Liver (tissue), 9 donors: ENCODE measurements around the gene C1QTNF12. TPM values are rescaled to one million over a fixed set of nuclear protein-coding genes. Genes with fewer than 3 reads are reported as not detected.

Source experiments
- DNase-seq: peaks from one replicate; pipeline ENCODE4 v3.0.0-alpha.2; 2017; ENCODE audit warnings: low spot score
- H3K27ac ChIP-seq, 2 donors: one replicate each; pipeline ENCODE4 v1.7.0; 2013; ENCODE audit warnings: inconsistent platforms in 2 of 2, low read length in 2 of 2, control low read depth in 1 of 2, low read depth in 1 of 2, mild to moderate bottlenecking in 1 of 2
- H3K27me3 ChIP-seq, 4 donors: one replicate each; pipeline versions ENCODE4 v1.6.1 to v1.7.0; 2013; ENCODE audit warnings: low read length in 3 of 4, inconsistent platforms in 1 of 4, mild to moderate bottlenecking in 1 of 4, moderate library complexity in 1 of 4; ENCODE audit not compliant: control insufficient read depth in 4 of 4, insufficient read depth in 4 of 4
- H3K36me3 ChIP-seq, 4 donors: one replicate each; pipeline versions ENCODE4 v1.6.1 to v1.7.0; 2013; ENCODE audit warnings: low read length in 3 of 4, mild to moderate bottlenecking in 3 of 4, low read depth in 1 of 4, moderate library complexity in 1 of 4; ENCODE audit not compliant: control insufficient read depth in 4 of 4, insufficient read depth in 3 of 4
- H3K4me1 ChIP-seq, 4 donors: one replicate each; pipeline versions ENCODE4 v1.6.1 to v1.7.0; 2013; ENCODE audit warnings: low read length in 3 of 4, mild to moderate bottlenecking in 3 of 4, moderate library complexity in 1 of 4; ENCODE audit not compliant: control insufficient read depth in 4 of 4, insufficient read depth in 4 of 4
- H3K4me3 ChIP-seq, 3 donors: one replicate each; pipeline versions ENCODE4 v1.6.1 to v1.7.0; 2013; ENCODE audit warnings: low read length in 3 of 3, control low read depth in 1 of 3, low read depth in 1 of 3, mild to moderate bottlenecking in 1 of 3
- H3K9ac ChIP-seq, 2 donors: one replicate each; pipeline ENCODE4 v1.7.0; 2013; ENCODE audit warnings: low read length in 2 of 2, mild to moderate bottlenecking in 2 of 2, moderate library complexity in 2 of 2, control low read depth in 1 of 2, low read depth in 1 of 2
- H3K9me3 ChIP-seq, 4 donors: one replicate each; pipeline versions ENCODE4 v1.6.1 to v1.7.0; 2013; ENCODE audit warnings: low read length in 3 of 4; ENCODE audit not compliant: control insufficient read depth in 4 of 4
- EGR1 ChIP-seq, 2 donors: IDR thresholded peaks; 2 replicates each; pipeline ENCODE4 v1.6.1; 2016 to 2018; ENCODE audit warnings: antibody characterized with exemption in 2 of 2, low read depth in 2 of 2
- FOXA1 ChIP-seq: IDR thresholded peaks from 2 replicates; pipeline ENCODE4 v1.6.1; 2016; ENCODE audit warnings: antibody characterized with exemption
- FOXA2 ChIP-seq: IDR thresholded peaks from 2 replicates; pipeline ENCODE4 v1.6.1; 2016; ENCODE audit warnings: antibody characterized with exemption
- GABPA ChIP-seq, 2 donors: IDR thresholded peaks in 1 of 2; conservative IDR thresholded peaks in 1 of 2; 2 replicates each; pipeline ENCODE4 v1.6.1; 2016; ENCODE audit warnings: antibody characterized with exemption in 2 of 2, mild to moderate bottlenecking in 1 of 2, moderate library complexity in 1 of 2
- HNF4A ChIP-seq, 2 donors: conservative IDR thresholded peaks; 2 replicates each; pipeline ENCODE4 v1.6.1; 2016; ENCODE audit warnings: antibody characterized with exemption in 2 of 2, mild to moderate bottlenecking in 2 of 2
- HNF4G ChIP-seq: IDR thresholded peaks from 2 replicates; pipeline ENCODE4 v1.6.1; 2016; ENCODE audit warnings: antibody characterized with exemption
- JUND ChIP-seq, 2 donors: IDR thresholded peaks; 2 replicates each; pipeline ENCODE4 v1.6.1; 2016; ENCODE audit warnings: antibody characterized with exemption in 2 of 2
- NR2F2 ChIP-seq: IDR thresholded peaks from 2 replicates; pipeline ENCODE4 v1.6.1; 2016; ENCODE audit warnings: antibody characterized with exemption
- RAD21 ChIP-seq, 2 donors: IDR thresholded peaks; 2 replicates each; pipeline ENCODE4 v1.6.1; 2016; ENCODE audit warnings: antibody characterized with exemption in 2 of 2, mild to moderate bottlenecking in 2 of 2
- RXRA ChIP-seq, 2 donors: IDR thresholded peaks; 2 replicates each; pipeline ENCODE4 v1.6.1; 2017 to 2018; ENCODE audit warnings: antibody characterized with exemption in 2 of 2, mild to moderate bottlenecking in 1 of 2
- SP1 ChIP-seq: IDR thresholded peaks from 2 replicates; pipeline ENCODE4 v1.6.1; 2018; ENCODE audit warnings: antibody characterized with exemption, mild to moderate bottlenecking
- TAF1 ChIP-seq: conservative IDR thresholded peaks from 2 replicates; pipeline ENCODE4 v1.6.1; 2016; ENCODE audit warnings: antibody characterized with exemption, mild to moderate bottlenecking
- YY1 ChIP-seq: IDR thresholded peaks from 2 replicates; pipeline ENCODE4 v1.6.1; 2016; ENCODE audit warnings: antibody characterized with exemption, mild to moderate bottlenecking
- WGBS: extraction: QIAGEN DNeasy Blood & Tissue Kit; methylation state at CpG from one replicate; pipeline ENCODE4 v1.1.7; 2013; 5-methylcytosine and 5-hydroxymethylcytosine counted together
- polyA plus RNA-seq, 2 donors: library from polyadenylated mRNA; stranded (reverse) in 1 of 2; unstranded in 1 of 2; fragments of 200-250 nt in 1 of 2; fragments of >200 nt in 1 of 2; fragmentation: Nextera tagmentation in 1 of 2; extraction: Ambion mirVana in 1 of 2; gene quantifications; one replicate each; pipeline versions ENCODE4 v1.2.1 to v1.2.3, GENCODE V29; 2013 to 2015
- total RNA-seq, 2 donors: library from RNA; depleted of rRNA; stranded (reverse); fragments of >200 nt; gene quantifications; one replicate each; pipeline ENCODE4 v1.2.3, GENCODE V29; 2014
- TF ChIP-seq, protein P1 (sequence below): IDR thresholded peaks from 2 replicates; pipeline ENCODE4 v1.6.1; 2016; ENCODE audit warnings: antibody characterized with exemption
- TF ChIP-seq, protein P2 (sequence below): IDR thresholded peaks from 2 replicates; pipeline ENCODE4 v1.6.1; 2016; ENCODE audit warnings: antibody characterized with exemption
- TF ChIP-seq, protein P3 (sequence below): IDR thresholded peaks from 2 replicates; pipeline ENCODE4 v1.6.1; 2016; ENCODE audit warnings: antibody characterized with exemption
- TF ChIP-seq, protein P4 (sequence below): fragments of 150-350 bp; IDR thresholded peaks from 2 replicates; pipeline ENCODE4 v1.5.1; 2017; ENCODE audit warnings: improper control_type of control experiment, low read depth, low read length; ENCODE audit not compliant: missing input control
- TF ChIP-seq, protein P5 (sequence below): IDR thresholded peaks from 2 replicates; pipeline ENCODE4 v1.6.1; 2016; ENCODE audit warnings: antibody characterized with exemption, mild to moderate bottlenecking
- donor health status: healthy.
- donor health status: healthy.
- donor health status: healthy.
- donor health status: healthy.
- donor health status: healthy.

C1QTNF12 gene
- total and polyA plus RNA-seq, 4 donors = 0.39 to 0.40 TPM; not detected in 2

DNA sequence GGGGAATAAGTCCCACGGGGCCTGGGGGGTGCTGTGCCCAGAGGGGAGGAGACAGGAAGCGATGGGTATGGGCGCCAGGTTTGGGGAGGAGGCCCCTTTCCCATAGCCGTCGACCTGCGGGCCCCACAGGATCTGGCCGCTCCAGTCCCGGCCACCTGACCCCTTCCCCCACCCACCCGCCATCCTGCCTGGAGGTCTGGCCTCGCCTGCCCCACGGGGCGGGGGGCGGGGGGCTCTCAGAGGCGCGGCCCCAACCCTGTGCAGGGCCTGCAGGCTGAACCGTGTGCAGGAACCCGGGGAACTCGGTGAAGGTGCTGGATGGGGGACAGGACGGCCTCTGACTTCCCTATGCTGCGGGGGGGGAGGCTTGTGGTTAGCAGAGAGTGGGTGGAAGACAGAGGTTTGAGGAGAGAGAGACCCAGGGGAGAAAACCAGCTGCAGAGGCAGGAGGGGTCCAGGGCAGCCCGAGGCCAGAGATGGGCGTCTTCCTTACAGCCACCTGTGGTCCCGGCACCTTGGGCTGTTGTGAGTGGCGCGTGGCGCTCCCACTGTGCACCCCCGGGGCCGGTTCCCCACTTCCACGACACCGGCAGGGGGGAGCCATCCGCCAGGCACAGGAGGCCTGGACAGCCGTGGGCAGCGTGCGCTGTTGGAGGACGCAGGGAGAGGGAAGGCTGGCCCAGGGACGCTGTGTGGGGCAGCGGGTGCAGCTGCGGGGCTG, 37.6 kb downstream of the C1QTNF12 start:
- peaks cover 0 to 9% (median 1%) of the 10 kb centered on the region in 4 donors for H3K4me1 ChIP-seq

More for the DNA sequence above, 37.6 kb downstream of the C1QTNF12 start:
- no peaks in the 10 kb centered on the region for H3K9me3 ChIP-seq
- TF ChIP-seq TAF1 (no peak), NR2F2 (no peak), RXRA (IDR thresholded peaks at IDR 0.05) (no peak), RAD21 (IDR thresholded peaks at IDR 0.05) (no peak), YY1 (no peak), EGR1 (IDR thresholded peaks at IDR 0.05; ENCODE audit: low read depth in 2 of 2) (no peak), JUND (IDR thresholded peaks at IDR 0.05) (no peak), HNF4G (no peak), GABPA (IDR thresholded peaks at IDR 0.05 in 1 of 2, conservative IDR thresholded peaks at IDR 0.05 in 1 of 2) (no peak), SP1 (no peak), HNF4A (conservative IDR thresholded peaks at IDR 0.05) (no peak), FOXA2 (no peak), FOXA1 (no peak)
- TF ChIP-seq, protein P1, sequence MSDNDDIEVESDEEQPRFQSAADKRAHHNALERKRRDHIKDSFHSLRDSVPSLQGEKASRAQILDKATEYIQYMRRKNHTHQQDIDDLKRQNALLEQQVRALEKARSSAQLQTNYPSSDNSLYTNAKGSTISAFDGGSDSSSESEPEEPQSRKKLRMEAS = no peak
- TF ChIP-seq, protein P2, sequence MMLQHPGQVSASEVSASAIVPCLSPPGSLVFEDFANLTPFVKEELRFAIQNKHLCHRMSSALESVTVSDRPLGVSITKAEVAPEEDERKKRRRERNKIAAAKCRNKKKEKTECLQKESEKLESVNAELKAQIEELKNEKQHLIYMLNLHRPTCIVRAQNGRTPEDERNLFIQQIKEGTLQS = no peak
- TF ChIP-seq, protein P3, sequence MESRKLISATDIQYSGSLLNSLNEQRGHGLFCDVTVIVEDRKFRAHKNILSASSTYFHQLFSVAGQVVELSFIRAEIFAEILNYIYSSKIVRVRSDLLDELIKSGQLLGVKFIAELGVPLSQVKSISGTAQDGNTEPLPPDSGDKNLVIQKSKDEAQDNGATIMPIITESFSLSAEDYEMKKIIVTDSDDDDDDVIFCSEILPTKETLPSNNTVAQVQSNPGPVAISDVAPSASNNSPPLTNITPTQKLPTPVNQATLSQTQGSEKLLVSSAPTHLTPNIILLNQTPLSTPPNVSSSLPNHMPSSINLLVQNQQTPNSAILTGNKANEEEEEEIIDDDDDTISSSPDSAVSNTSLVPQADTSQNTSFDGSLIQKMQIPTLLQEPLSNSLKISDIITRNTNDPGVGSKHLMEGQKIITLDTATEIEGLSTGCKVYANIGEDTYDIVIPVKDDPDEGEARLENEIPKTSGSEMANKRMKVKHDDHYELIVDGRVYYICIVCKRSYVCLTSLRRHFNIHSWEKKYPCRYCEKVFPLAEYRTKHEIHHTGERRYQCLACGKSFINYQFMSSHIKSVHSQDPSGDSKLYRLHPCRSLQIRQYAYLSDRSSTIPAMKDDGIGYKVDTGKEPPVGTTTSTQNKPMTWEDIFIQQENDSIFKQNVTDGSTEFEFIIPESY = no peak
- TF ChIP-seq, protein P4, sequence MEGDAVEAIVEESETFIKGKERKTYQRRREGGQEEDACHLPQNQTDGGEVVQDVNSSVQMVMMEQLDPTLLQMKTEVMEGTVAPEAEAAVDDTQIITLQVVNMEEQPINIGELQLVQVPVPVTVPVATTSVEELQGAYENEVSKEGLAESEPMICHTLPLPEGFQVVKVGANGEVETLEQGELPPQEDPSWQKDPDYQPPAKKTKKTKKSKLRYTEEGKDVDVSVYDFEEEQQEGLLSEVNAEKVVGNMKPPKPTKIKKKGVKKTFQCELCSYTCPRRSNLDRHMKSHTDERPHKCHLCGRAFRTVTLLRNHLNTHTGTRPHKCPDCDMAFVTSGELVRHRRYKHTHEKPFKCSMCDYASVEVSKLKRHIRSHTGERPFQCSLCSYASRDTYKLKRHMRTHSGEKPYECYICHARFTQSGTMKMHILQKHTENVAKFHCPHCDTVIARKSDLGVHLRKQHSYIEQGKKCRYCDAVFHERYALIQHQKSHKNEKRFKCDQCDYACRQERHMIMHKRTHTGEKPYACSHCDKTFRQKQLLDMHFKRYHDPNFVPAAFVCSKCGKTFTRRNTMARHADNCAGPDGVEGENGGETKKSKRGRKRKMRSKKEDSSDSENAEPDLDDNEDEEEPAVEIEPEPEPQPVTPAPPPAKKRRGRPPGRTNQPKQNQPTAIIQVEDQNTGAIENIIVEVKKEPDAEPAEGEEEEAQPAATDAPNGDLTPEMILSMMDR = no peak
- TF ChIP-seq, protein P5, sequence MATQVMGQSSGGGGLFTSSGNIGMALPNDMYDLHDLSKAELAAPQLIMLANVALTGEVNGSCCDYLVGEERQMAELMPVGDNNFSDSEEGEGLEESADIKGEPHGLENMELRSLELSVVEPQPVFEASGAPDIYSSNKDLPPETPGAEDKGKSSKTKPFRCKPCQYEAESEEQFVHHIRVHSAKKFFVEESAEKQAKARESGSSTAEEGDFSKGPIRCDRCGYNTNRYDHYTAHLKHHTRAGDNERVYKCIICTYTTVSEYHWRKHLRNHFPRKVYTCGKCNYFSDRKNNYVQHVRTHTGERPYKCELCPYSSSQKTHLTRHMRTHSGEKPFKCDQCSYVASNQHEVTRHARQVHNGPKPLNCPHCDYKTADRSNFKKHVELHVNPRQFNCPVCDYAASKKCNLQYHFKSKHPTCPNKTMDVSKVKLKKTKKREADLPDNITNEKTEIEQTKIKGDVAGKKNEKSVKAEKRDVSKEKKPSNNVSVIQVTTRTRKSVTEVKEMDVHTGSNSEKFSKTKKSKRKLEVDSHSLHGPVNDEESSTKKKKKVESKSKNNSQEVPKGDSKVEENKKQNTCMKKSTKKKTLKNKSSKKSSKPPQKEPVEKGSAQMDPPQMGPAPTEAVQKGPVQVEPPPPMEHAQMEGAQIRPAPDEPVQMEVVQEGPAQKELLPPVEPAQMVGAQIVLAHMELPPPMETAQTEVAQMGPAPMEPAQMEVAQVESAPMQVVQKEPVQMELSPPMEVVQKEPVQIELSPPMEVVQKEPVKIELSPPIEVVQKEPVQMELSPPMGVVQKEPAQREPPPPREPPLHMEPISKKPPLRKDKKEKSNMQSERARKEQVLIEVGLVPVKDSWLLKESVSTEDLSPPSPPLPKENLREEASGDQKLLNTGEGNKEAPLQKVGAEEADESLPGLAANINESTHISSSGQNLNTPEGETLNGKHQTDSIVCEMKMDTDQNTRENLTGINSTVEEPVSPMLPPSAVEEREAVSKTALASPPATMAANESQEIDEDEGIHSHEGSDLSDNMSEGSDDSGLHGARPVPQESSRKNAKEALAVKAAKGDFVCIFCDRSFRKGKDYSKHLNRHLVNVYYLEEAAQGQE = no peak
- peaks cover 0 to 8% (median 0%) of the 10 kb centered on the region in 4 donors for H3K27me3 ChIP-seq
- no peaks in the 10 kb centered on the region for H3K36me3 ChIP-seq
- H3K9ac ChIP-seq = no peak overlapping the region
- H3K27ac ChIP-seq = no peak overlapping the region
- DNase-seq = no peak
- no peak overlapping the region for H3K4me3 ChIP-seq
- WGBS = 61% methylated on average over 38 of the region's 38 CpGs
